ENCODE results near the gene OR6C6.
"Not testable (repeated sequence)": the region's sequence is repeated elsewhere in the genome, so short reads cannot be mapped to it uniquely, and the experiment has no call there.

Gene OR6C6

GRCh38 chr12:55296469-55296868 is at the start of gene OR6C6:
OR6C6 (minus strand) TSS chr12:55296569; CDS start chr12:55295232, 1,337 bp downstream.
- DNase-seq (ENCODE audit: low read depth), result no peak
- no peak within 1 kb of the TSS for H3K4me3 ChIP-seq (ENCODE audit: low read depth, low read length)
- no peak for TF ChIP-seq CTCF (conservative IDR thresholded peaks at IDR 0.05; ENCODE audit: low read depth, low read length)

GRCh38 chr12:55336002-55336401 is 39.6 kb upstream of the OR6C6 start:
- DNase-seq (ENCODE audit: low read depth), result no peak
- no peak overlapping the region for H3K4me3 ChIP-seq (ENCODE audit: low read depth, low read length)
- TF ChIP-seq CTCF (conservative IDR thresholded peaks at IDR 0.05; ENCODE audit: low read depth, low read length), result no peak

- DNase-seq (ENCODE audit: low read depth), result no peak
- no peak within 1 kb of the TSS for H3K4me3 ChIP-seq (ENCODE audit: low read depth, low read length)
- TF ChIP-seq CTCF (conservative IDR thresholded peaks at IDR 0.05; ENCODE audit: low read depth, low read length), result no peak
These were observed 34.1 kb upstream of the OR6C6 start, which contains the start of gene OR6C3 for GRCh38 chr12:55330446-55330845. OR6C3 (plus strand) TSS chr12:55330746; CDS start chr12:55331701, 955 bp downstream.

GRCh38 chr12:55325801-55326200 is 29.4 kb upstream of the OR6C6 start:
- DNase-seq (ENCODE audit: low read depth); H3K4me3 ChIP-seq (ENCODE audit: low read depth, low read length): not testable (repeated sequence)

- no peak for DNase-seq (ENCODE audit: low read depth)
- H3K4me3 ChIP-seq (ENCODE audit: low read depth, low read length), result no peak overlapping the region
- TF ChIP-seq CTCF (conservative IDR thresholded peaks at IDR 0.05; ENCODE audit: low read depth, low read length), result no peak
These were observed 23.8 kb upstream of the OR6C6 start for GRCh38 chr12:55320201-55320600.

GRCh38 chr12:55314043-55314442 is 17.7 kb upstream of the OR6C6 start, which contains the start of gene OR6C1:
OR6C1 (plus strand) TSS chr12:55314343; CDS start chr12:55320600, 6,257 bp downstream.
- H3K4me3 ChIP-seq (ENCODE audit: low read depth, low read length), result no peak within 1 kb of the TSS
- no peak for TF ChIP-seq CTCF (conservative IDR thresholded peaks at IDR 0.05; ENCODE audit: low read depth, low read length)
- no peak for DNase-seq (ENCODE audit: low read depth)

- no peak overlapping the region for H3K4me3 ChIP-seq (ENCODE audit: low read depth, low read length)
- no peak for DNase-seq (ENCODE audit: low read depth)
- TF ChIP-seq CTCF (conservative IDR thresholded peaks at IDR 0.05; ENCODE audit: low read depth, low read length), result no peak
These were observed 6.4 kb downstream of the OR6C6 start for GRCh38 chr12:55289999-55290398.

All from choroid plexus epithelial cell (primary cell).